Hematopoietic multipotent progenitor cell treated with erythropoietin and hydrocortisone succinate and interleukin-3 and kit ligand, for 4 days (in vitro differentiated cells): ENCODE measurements around the gene VPREB3.

Experiments
- DNase-seq: peaks from one replicate; pipeline ENCODE4 v3.0.0-alpha.2; 2015

Gene VPREB3

GRCh38 chr22:23754220-23754919 is at the start of gene VPREB3:
VPREB3 (minus strand) TSS chr22:23754425; CDS start chr22:23754363, 62 bp downstream.
- no peak for DNase-seq

GRCh38 chr22:23803001-23803819 is 49.0 kb upstream of the VPREB3 start:
- DNase-seq: no peak

GRCh38 chr22:23801886-23802377 is 47.7 kb upstream of the VPREB3 start:
- DNase-seq: no peak

- no peak for DNase-seq
Observed at GRCh38 chr22:23801238-23801821, 47.1 kb upstream of the VPREB3 start.

- no peak for DNase-seq
Observed at GRCh38 chr22:23800297-23801237, 46.3 kb upstream of the VPREB3 start.

GRCh38 chr22:23796461-23796860 is 42.2 kb upstream of the VPREB3 start:
- DNase-seq: no peak

GRCh38 chr22:23793326-23793725 is 39.1 kb upstream of the VPREB3 start:
- no peak for DNase-seq

- no peak for DNase-seq
Observed at GRCh38 chr22:23791738-23792645, 37.8 kb upstream of the VPREB3 start.

- DNase-seq: no peak
Observed at GRCh38 chr22:23790819-23791737, 36.9 kb upstream of the VPREB3 start.

GRCh38 chr22:23789638-23790037 is 35.4 kb upstream of the VPREB3 start:
- no peak for DNase-seq

- DNase-seq: no peak
Observed at GRCh38 chr22:23789121-23789520, 34.9 kb upstream of the VPREB3 start.

- no peak for DNase-seq
Observed at GRCh38 chr22:23787910-23788309, 33.7 kb upstream of the VPREB3 start.

GRCh38 chr22:23787600-23787896 is 33.3 kb upstream of the VPREB3 start:
- DNase-seq: no peak

- DNase-seq: peak; percentile 95
Observed at GRCh38 chr22:23786752-23787599, 32.8 kb upstream of the VPREB3 start, which contains the start of gene SMARCB1. SMARCB1 (plus strand) TSS chr22:23786966; CDS start chr22:23787170, 204 bp downstream.

GRCh38 chr22:23786261-23786710 is 32.1 kb upstream of the VPREB3 start:
- DNase-seq: no peak

GRCh38 chr22:23784215-23784732 is 30.0 kb upstream of the VPREB3 start:
- DNase-seq: peak; percentile 91

GRCh38 chr22:23783265-23784150 is 29.3 kb upstream of the VPREB3 start:
- no peak for DNase-seq

GRCh38 chr22:23782703-23783102 is 28.5 kb upstream of the VPREB3 start:
- DNase-seq: no peak
